Transverse colon (tissue), 3 donors: ENCODE results near the gene GGA1.

Experiments used
- POLR2A ChIP-seq: fragments of 450-650 bp; IDR thresholded peaks from one replicate; pipeline ENCODE4 v1.6.1; 2016; ENCODE audit warnings: antibody characterized with exemption, mild to moderate bottlenecking, moderate library complexity
- TF ChIP-seq, protein P1 (sequence below), 5 experiments: fragments of 200-600 bp in 3 of 5; fragments of 450-650 bp in 2 of 5; sonication (generic) in 3 of 5; IDR thresholded peaks; 1 replicate in 2 of 5; 2 replicates in 3 of 5; pipeline ENCODE4 v1.5.1; 2016 to 2017; ENCODE audit warnings: antibody characterized with exemption in 5 of 5, inconsistent platforms in 3 of 5, mild to moderate bottlenecking in 2 of 5, moderate library complexity in 1 of 5

DNA sequence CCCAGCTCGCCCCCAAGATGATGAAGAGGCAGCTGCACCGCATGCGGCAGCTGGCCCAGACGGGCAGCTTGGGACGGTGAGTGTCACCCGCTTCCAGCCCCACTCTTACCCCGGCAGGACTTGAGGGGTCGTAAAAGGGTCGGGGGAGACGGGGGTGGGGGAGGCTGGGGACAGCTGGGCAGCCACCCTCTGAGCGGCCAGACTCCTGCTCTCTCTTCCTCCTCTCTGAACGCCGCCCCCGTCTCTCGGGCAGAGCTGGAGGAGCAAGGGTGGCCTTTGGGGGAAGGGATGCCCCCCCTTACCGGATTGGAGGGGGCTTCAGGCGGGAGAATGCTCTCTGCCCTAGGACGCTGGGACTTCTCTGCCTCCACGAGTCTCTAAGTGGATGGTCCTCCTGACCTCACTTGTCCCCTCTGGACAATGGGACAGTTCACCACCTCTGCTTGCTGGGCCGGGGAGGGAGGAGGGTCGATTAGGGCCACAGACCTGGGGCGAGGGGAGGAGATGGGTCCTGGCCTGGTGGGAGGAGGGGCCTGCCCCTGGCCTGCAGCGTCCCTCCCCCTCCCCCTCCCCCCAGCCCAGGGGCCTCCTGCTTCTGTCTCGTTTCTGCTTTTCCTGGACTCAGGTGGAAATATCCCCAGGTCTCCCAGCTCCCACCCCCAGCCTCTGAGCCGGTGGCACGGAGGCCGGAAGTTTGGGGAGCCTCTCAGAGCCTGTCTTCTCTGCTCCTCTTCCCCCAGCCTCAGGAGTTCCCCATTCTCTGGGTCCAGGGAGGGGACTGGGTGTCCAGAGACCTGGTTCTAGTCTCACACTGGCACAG lies 31.3 kb downstream of the GGA1 start:
- TF ChIP-seq POLR2A: no peak
- TF ChIP-seq, protein P1, sequence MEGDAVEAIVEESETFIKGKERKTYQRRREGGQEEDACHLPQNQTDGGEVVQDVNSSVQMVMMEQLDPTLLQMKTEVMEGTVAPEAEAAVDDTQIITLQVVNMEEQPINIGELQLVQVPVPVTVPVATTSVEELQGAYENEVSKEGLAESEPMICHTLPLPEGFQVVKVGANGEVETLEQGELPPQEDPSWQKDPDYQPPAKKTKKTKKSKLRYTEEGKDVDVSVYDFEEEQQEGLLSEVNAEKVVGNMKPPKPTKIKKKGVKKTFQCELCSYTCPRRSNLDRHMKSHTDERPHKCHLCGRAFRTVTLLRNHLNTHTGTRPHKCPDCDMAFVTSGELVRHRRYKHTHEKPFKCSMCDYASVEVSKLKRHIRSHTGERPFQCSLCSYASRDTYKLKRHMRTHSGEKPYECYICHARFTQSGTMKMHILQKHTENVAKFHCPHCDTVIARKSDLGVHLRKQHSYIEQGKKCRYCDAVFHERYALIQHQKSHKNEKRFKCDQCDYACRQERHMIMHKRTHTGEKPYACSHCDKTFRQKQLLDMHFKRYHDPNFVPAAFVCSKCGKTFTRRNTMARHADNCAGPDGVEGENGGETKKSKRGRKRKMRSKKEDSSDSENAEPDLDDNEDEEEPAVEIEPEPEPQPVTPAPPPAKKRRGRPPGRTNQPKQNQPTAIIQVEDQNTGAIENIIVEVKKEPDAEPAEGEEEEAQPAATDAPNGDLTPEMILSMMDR (IDR thresholded peaks at IDR 0.05): no peak
